Measurements from ENCODE around the gene CLNK.
"Not testable (repeated sequence)": the region's sequence is repeated elsewhere in the genome, so short reads cannot be mapped to it uniquely, and the experiment has no call there.

The CLNK gene

DNA sequence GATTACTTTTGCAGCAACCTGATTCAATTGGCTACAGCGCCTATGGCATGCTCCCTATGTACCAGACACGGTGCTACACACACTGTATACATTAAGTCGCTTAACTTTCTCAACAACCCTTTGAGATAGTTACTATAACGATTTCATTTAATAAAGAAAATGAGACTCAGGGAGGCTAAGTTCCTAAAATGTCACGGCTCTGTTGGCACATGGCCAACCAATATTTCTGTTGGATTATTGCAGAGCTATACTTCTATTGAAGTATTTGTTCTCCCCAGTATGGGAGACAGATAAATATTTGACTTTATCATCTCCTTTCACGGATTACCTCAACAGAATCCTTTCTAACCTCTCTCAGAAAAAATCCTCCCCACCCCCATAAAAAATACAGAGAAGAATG lies 25.3 kb downstream of the CLNK start:
- DNase-seq (ENCODE audit: low spot score) = no peak

DNA sequence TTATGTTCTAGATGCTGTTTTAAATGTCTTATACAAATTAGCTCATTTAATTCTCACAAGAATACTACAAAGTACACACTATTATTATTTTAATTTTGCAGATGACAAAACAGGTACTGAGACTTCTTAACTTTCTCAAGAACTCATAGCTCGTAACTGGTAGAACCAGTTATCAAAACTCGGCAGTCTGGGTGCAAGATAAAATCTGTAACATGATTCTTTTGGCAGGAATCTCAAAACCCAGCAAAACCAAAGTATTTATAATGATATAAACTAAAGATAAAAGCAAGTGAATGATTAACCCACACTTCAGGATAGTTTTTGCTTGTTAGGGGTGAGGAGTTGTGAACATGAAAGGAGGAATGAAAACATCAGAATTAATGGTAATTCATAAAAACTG lies 27.6 kb downstream of the CLNK start:
- no peak for DNase-seq (ENCODE audit: low spot score)

DNA sequence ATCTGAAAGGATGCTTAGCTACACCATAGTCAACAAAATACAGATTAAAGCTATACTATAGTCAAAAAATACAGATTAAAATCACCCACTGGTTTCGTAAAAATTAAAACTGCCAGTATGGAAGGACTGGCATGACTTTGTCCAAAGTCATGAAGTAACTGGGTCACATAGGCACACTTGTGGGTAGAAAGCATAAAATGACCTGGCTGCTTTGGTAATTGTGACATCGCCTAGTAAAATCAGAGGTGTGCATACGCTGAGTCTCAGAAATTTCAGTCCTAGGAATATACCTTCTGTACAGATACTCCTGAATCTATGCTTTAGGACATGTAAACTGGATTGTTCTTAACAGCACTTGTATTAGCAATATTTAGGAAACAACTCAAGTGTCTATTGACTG lies 28.1 kb downstream of the CLNK start:
- DNase-seq (ENCODE audit: low spot score) = no peak

DNA sequence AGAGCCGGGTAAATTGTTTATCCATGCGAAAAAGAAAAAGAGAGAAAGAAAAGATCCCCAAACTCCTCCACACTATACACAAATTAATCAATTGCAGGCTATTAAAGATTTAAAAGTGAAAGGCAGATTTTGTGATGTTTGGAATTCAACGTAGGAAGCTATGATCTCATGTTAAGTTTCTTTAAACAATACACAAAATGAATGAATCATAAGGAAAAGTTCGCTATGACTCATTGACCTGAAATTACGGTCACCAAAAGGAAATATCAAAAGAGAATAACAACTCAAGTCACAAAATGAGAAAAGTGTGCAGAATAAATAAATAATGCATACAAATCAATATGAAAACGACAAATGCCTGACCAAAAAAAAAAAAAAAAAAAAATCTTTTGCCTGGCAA lies 28.6 kb downstream of the CLNK start:
- DNase-seq (ENCODE audit: low spot score) = no peak

DNA sequence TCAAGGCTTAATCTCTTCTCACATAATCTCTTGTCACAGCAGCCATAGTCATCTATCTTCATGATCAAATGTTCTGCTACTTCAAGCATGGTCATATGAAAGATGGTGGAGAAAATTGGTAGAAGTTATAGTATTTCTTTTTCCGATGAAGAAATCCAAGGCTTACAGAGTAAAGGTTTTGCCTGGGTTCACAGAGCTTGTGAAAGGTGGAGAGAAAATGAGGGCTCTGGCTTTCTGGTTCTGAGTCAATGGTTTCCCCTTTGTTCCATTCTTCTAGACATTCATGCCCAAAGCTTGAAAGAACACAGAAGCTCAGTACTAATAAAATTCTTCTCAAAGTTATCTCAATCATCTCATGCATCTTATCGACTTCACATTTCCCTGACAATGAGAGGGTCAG lies 36.1 kb downstream of the CLNK start:
- DNase-seq (ENCODE audit: low spot score) = no peak

DNA sequence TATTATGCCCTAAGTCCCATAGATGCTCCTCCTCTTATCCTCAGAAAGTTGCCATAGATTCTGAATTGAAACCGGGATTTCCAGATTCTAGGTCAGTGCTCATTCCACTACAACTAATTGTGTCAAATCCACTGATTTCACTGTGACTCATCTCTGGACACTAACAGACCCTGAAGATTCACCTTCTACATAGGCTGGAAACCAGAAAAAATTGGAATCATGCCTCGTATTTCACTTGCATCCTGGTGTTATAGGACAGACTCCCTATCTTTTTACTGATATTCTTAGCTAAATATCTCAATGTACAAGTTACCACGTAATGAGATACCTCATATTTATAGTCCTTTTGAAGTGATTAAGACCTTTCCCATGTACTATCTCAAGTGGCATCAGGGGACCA lies 36.7 kb downstream of the CLNK start:
- no peak for DNase-seq (ENCODE audit: low spot score)

DNA sequence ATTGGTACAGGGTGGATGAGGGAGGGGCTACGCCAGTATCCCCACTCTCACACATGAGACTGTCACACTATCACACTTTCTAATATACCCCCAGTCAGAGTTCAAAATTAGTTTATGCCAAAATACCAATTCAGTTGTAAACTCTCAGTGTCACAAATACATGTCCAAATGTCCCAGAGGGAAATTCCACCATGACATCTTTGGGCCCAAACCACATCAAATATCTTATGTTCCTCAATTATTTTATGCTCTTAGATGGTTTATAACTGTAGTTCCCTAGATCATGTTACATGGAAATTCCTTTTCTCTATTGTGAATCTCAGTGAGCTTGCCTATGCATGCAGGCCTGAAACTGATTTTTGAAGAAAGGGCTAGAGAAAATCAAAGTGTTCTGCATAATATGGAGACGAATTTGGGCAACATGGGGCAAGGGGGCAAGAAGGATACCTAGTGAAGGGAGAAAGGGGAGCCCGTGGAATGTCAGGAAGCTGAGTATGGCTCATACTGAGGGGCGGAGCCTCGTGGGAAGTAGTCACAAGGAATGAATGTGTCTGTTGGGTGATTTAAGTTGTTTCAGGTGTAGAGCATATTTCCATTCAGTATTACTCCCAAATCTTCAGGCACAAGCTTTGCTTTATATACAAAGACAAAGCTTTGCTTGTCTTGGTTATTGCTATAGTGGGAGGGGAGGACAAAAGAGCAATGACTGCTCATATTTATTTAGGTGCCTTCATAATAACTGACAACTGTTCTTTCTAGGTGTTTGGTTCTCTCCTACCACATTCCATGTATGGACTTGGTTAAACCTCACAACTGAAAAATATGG lies 40.8 kb downstream of the CLNK start:
- DNase-seq (ENCODE audit: low spot score) = no peak

DNA sequence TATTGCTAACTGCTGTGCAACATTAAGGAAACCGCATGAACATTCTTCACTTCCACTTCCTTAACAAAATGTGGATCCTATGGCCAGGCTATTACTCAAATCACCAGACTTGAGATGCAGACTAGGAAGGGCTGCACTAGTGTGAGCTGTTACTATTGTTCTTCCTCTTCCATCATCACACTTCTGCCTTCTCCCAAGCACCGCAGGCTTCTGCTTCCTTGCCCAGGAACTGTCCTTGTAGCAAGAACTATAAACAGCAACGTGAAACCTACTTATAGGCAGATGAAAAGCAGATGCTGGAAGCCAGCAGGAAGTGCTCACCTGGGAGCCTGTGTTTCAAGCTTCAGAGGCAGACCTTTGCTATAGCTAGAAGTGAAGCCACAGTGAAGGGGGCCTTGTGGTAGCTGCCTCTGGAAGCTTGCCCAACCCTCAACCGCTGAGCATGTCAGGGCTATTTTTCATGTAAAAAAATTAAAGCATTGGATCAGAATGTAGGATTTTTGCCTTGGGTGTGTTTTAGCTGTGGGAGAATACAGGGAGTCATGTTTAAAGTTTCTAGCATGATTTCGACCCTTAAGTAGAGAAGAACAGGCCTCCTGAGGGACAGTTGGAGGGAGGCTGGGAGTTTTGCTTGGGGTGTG lies 43.9 kb downstream of the CLNK start:
- DNase-seq (ENCODE audit: low spot score) = peak; percentile 71

DNA sequence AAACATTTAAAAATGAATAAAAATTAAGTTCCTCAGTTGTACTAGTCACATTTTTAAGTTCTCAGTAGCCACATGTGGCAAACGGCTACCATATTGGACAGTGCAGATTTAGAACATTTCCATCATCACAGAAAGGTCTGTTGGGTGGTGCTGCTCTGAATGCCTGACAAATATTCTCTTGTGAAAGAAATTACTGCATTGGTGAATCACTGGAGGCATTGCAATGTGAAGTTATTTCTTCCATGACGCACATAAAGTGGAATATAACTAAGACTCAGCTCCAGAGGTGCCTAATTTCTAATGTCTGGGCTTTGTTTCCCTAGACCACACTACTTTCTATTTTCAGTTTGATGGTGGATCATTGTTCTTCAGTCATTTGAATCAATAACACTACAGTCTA lies 44.9 kb downstream of the CLNK start:
- DNase-seq (ENCODE audit: low spot score) = no peak

DNA sequence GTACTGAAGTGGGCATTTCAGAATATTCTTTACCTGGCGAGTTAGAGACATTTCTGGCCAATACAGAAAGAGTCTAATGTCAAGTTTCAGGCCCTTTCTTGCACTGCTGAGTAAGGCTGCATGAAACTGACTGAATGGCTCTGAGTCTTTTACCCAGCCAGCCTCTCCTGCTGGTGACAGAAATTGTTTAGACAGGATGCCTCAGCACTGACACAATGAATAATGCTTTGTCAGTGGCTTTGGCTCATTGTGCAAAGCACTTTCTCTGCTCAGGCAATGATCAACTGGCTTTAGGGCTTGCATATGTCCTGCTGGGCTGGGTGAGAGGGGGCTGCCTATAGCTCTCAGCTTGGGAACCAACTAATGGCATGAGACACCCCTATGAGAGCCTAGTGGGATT lies 45.5 kb downstream of the CLNK start:
- peak; percentile 25 for DNase-seq (ENCODE audit: low spot score)

DNA sequence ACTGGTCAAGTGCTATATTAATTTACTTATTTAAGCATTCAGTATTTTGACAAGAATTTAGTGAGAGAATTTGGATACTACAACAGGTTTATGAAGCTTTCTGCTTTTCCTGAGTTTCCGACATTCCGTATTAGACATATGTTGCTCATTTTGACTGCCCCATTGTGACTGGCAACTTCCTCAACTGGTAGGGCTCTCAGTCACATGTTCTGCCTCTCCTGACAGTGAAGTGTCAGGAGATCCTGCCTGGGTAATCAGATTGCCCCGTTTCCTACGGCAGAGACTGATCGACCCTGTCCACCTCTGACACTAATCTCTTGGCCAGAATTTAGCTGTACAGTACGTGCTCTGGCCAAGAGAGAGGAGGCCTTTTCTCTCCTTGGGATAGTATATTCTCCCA lies 49.5 kb downstream of the CLNK start:
- DNase-seq (ENCODE audit: low spot score) = peak; percentile 49

DNA sequence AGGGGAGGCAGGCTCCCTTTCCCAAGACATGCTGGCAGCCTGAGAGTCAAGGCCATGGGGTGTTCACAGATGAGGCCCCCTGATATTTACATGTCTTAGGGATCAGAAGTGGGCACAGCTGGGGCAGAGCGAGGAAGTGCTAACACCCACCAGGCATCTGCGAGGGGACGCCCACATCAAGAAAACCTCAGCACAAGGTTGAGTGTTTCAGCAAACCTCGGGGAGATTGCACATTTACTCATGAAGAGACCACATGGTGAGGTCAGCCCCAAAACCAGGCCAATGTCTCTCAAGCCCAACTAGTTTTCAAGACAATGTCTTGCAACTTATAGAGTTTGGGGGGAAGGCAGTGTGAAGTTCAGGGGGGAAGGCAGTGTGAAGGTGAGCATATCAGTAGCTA lies 55.2 kb downstream of the CLNK start:
- no peak for DNase-seq (ENCODE audit: low spot score)

DNA sequence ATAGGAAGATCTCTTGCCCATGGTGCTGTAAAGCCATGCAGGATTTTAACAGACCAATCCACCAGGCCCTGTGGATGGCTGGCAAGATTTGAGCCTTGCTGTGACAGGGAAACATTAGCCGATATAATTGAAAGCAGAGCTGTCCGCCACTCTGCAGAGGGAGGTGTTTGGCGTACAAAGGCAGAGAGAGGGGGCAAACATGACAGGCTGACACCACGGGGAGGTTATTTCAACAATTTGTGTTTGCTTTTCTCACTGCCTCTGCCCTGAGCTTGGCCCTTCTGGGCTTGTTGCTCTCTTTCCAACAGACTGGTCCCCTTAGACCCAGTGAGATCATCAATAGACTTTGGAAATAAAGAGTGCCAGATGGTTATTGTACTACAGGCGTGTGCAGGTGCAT lies 59.4 kb downstream of the CLNK start:
- no peak for DNase-seq (ENCODE audit: low spot score)

DNA sequence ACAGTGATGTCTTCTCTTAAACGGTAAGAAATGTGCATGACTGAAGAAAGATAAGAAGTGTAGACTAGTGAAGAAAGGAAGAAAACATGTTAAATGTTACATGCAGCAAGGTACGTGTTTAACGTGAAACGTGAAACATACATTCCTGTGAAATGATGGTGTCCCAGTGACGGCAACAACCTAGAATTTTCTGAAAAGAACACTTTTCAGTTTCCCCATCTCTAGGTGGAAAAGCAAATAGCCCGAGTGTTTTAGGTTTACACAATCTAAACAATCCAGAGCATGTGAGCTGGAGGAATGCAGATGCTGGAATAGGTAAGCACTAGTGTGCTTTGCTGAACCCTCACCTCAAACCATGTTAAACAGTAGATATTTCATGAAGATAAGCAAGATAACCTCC lies 60.7 kb downstream of the CLNK start:
- no peak for DNase-seq (ENCODE audit: low spot score)

DNA sequence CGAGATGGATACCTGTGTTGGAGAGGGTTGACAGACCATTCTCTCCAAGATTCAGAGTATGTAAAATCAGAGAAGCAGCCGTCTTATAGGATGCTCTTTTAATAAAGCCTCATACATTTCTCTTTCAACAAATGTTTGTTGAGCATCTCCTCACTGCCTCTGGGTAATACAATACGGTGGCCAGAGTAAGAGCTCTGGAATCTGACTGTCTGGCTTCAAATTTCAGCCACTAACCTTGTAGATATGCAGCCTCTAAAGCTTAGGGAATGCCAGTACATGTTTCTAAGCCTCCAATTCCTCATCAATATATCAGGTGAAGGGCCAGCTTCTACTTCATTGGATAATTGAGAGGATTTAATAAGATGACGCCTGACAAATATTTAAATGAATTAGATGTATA lies 61.3 kb downstream of the CLNK start:
- no peak for DNase-seq (ENCODE audit: low spot score)

DNA sequence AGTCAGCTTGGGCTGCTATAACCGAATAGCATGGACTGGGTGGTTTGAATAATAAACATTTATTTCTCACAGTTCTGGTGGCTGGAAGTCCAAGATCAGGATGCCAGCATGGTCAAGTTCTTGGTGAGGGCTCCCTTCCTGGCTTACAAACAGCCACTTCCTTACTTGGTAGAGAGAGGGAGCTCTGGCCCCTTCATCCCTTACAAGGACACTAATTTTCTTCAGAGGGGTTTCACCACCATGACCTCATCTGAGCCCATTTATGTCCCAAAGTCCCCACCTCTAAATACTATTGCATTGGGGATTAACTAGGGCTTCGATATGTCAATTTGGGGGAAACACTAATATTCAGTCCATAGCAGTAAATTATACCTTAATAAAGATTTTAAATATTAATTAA lies 61.8 kb downstream of the CLNK start:
- no peak for DNase-seq (ENCODE audit: low spot score)

DNA sequence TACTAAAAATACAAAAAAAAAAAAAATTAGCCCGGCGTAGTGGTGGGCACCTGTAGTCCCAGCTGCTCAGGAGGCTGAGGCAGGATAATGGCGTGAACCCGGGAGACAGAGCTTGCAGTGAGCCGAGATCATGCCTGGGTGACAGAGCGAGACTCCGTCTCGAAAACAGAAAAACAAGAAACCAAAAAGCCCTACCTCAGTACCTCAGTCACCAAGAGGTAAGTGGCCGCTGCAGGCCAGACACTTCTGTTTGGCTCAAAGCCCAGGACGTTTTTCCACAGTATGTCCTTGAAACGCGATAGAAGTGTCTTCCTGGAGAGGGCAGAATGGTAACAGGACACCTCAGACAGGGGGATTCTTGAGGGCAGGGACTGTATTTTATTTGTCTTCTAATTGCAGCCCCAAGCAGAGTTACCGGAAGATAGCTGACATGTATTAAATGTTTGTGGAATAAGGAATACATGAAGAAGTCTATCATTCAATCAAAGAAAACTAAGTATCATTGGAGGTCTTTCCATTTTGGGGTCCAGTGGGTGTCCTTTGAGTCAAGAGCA lies 63.6 kb downstream of the CLNK start:
- DNase-seq (ENCODE audit: low spot score) = no peak

DNA sequence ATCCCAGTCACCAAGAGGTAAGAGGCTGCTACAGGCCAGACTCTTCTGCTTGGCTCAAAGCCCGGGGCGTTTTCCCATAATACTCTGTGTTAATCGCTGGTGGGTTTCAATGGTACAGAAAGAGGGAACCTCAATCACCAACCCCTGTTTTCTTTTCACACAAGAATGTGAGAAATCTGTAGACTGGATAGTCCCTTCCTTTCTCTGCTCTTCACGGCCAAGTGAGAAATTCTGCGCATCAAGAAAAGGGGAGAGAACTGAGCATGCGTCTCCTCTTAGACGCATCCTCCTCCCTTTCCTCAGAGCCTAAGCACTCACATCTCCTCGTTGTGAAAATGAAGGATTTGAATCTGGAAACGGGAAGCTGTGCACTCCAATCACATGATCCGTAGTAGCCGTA lies 64.7 kb downstream of the CLNK start:
- no peak for DNase-seq (ENCODE audit: low spot score)

DNA sequence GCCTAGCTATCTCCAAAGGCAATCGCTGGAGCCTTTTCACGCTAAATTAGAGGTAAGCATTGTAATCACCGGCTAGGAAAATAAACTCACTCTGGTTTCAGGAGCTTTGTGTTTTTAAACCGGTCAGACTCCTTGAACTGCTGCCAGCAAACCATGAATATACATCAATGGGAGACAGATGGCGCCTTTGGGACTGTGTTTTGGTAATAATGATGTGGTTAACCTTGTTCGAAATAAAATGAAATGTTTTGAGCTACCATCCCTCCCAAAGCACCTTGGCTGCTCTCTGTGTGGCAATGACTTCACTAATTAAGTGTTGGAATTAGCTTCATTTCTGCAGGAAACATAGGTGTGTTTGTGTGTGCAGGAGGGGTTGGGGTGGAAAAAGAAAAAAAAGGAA lies 65.3 kb downstream of the CLNK start:
- DNase-seq (ENCODE audit: low spot score) = no peak

DNA sequence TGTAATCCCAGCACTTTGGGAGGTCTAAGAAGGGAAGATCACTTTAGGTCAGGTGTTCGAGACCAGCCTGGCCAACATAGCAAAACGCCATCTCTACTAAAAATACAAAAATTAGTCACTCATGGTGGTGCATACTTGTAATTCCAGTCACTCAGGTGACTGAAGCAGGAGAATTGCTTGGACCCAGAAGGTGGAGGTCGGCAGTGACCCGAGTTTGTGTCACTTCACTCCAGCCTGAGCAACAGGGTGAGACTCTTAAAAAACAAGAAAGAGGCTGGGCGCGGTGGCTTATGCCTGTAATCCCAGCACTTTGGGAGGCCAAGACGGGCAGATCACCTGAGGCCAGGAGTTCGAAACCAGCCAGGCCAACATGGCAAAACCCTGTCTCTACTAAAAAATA lies 69.6 kb downstream of the CLNK start:
- not testable (repeated sequence) for DNase-seq (ENCODE audit: low spot score)

DNA sequence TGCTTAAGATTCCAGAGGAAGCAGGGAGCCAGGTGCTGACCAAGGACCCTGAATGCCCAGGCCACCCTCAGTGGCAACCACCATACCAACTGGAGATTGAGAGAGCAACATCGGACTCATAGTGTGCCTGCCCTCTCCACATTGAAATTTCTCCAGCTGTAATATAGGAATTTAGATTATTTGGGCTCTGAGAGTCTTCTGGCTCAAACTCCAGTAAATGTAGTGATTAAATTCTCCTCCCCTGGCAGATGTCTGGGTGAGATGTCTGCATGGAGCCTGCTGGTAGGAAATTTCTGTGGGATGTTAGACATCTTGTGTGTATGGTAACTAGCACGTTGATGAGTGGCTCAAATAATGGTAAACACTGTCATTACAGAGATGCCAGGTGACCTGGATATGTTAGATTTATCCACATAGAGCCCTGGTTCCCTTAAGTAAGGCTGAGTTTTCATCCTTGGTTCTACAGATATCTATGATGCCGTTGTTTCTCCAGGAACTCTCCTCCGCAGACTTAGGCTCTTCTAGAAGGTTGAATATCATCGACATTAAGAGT lies 70.6 kb downstream of the CLNK start:
- no peak for DNase-seq (ENCODE audit: low spot score)

DNA sequence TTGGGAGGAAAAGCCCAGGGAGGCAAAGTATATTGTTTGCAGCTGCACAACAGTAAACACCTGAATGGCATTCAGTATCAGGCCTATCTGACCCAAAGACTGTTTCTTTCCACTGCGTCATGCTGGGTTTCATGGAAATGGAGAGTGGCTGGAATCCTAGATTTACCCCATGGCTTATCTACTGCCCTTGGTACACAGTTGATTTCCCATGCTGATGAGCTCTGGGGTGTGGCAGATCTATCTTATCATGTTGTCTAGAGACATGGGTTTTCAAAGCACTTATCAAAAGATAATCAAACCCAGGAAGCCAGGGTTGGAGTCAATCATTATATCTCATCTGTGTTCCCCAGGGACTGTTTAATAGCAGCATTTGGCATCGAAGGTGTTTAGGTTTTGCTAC lies 72.1 kb downstream of the CLNK start:
- no peak for DNase-seq (ENCODE audit: low spot score)

DNA sequence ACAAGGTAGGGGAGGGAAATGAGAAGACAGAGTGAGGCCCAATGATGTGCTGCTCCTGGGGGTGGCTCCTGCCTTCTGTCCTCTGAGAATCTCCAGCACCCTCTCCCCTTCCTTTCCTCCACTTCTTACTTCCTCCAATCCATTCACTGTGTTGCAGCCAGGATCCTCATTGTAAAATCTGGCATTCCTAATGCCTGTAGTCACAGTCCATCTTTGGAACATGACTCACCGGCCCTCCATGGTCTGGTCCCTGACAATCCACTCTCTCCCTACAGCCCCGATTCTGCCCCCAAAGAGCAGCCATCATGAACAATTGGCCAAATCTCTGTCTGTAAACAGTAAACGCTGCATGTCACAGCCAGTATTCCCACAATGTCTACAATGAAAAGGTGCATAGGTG lies 72.9 kb downstream of the CLNK start:
- DNase-seq (ENCODE audit: low spot score) = no peak

Measured in Ammon's horn (tissue), 1 donor.